K562 (cell line): ENCODE results near the gene YEATS2. TPM values are rescaled to one million over a fixed set of nuclear protein-coding genes. Genes with fewer than 3 reads are reported as not detected.

Experiments
- ATAC-seq: fragments of 200-7000 bp; cut with Tn5 transposase; 3 replicates; pipeline ENCODE4 v1.9.1; 2020; ENCODE audit warnings: moderate library complexity
- BruUV-seq: library from RNA; stranded (reverse); fragments of 400-500 nt; replicated peaks from 2 replicates; lab custom pipeline; 2021; lab: Mats Ljungman, UMichigan
- CTCF ChIA-PET: fragments of 300-600 bp; formaldehyde crosslinking; extraction: SDS; loops from one replicate; lab custom pipeline; 2021; ENCODE audit warnings: low intra/inter-chr PET ratio; lab: Yijun Ruan, JAX
- POLR2A ChIA-PET: fragments of 300-600, 350-650 bp; sonication (Branson Sonifier 250); formaldehyde crosslinking; extraction: SDS; loops from one replicate; lab custom pipeline; 2021; ENCODE audit warnings: antibody characterized with exemption, inconsistent platforms; lab: Yijun Ruan, JAX
- DNase-seq, 4 experiments: peaks; one replicate each; pipeline versions ENCODE4 v3.0.0 to v3.0.0-alpha.2; 2011 to 2018; ENCODE audit warnings: low spot score in 3 of 4, mixed read lengths in 3 of 4; ENCODE audit errors: extremely low read depth in 1 of 4
- FAIRE-seq: peaks from 2 replicates; lab custom pipeline; 2011; peaks lifted over from hg19 to GRCh38; lab: Jason Lieb, UNC
- H2AFZ ChIP-seq: 2 replicates; pipeline ENCODE4 v1.6.0; 2011; ENCODE audit warnings: low read depth, low read length, control low read depth, inconsistent platforms
- H3K27ac ChIP-seq: fragments of 200-600 bp; 3 replicates; pipeline ENCODE4 v1.8.0; 2011; ENCODE audit warnings: low read depth, mild to moderate bottlenecking, control low read depth, inconsistent platforms, low read length, moderate library complexity, mixed read lengths; ENCODE audit errors: extremely low read depth
- H3K27me3 ChIP-seq, 2 experiments: fragments of 300-600 bp in 1 of 2; 2 replicates in 1 of 2; 3 replicates in 1 of 2; pipeline versions ENCODE4 v1.6.0 to v1.8.0; 2011; ENCODE audit warnings: inconsistent platforms in 2 of 2, low read length in 2 of 2, mild to moderate bottlenecking in 1 of 2, mixed read lengths in 1 of 2, moderate library complexity in 1 of 2; ENCODE audit not compliant: control insufficient read depth in 2 of 2, insufficient read depth in 2 of 2
- H3K36me3 ChIP-seq: fragments of 300-600 bp; 3 replicates; pipeline ENCODE4 v1.8.0; 2011; ENCODE audit warnings: mild to moderate bottlenecking, low read length, inconsistent platforms; ENCODE audit not compliant: control insufficient read depth, insufficient read depth
- H3K4me1 ChIP-seq, 2 experiments: fragments of 200-600 bp in 1 of 2; replicated peaks in 1 of 2; 2 replicates in 1 of 2; 3 replicates in 1 of 2; pipeline versions ENCODE4 v1.5.1 to v1.8.0; 2011; ENCODE audit warnings: inconsistent platforms in 2 of 2, low read length in 2 of 2, mild to moderate bottlenecking in 1 of 2, mixed read lengths in 1 of 2, moderate library complexity in 1 of 2; ENCODE audit not compliant: control insufficient read depth in 2 of 2, insufficient read depth in 2 of 2
- H3K4me2 ChIP-seq: 2 replicates; pipeline ENCODE4 v1.6.1; 2011; ENCODE audit warnings: low read length, control low read depth, inconsistent platforms, mixed read lengths; ENCODE audit not compliant: insufficient read depth
- H3K4me3 ChIP-seq: fragments of 200-600 bp; sonication (generic), shearing (Covaris generic); 2 replicates; pipeline ENCODE4 v1.5.1; 2016; ENCODE audit warnings: control low read depth, inconsistent platforms
- H3K79me2 ChIP-seq: fragments of 200-600 bp; 3 replicates; pipeline ENCODE4 v1.8.0; 2011; ENCODE audit warnings: low read length, inconsistent platforms; ENCODE audit not compliant: control insufficient read depth, insufficient read depth
- H3K9ac ChIP-seq, 2 experiments: 2 replicates each; pipeline versions ENCODE4 v1.6.0 to v1.6.1; 2011; ENCODE audit warnings: low read depth in 2 of 2, low read length in 2 of 2, control low read depth in 1 of 2, inconsistent platforms in 1 of 2, mild to moderate bottlenecking in 1 of 2, mixed read lengths in 1 of 2; ENCODE audit not compliant: insufficient read depth in 1 of 2
- H3K9me1 ChIP-seq: one replicate; pipeline ENCODE4 v1.6.0; 2011; ENCODE audit warnings: inconsistent platforms, mild to moderate bottlenecking, low read length, moderate library complexity; ENCODE audit not compliant: control insufficient read depth, insufficient read depth
- H3K9me3 ChIP-seq: replicated peaks from 2 replicates; pipeline ENCODE4 v1.5.1; 2011; ENCODE audit warnings: low read depth, low read length, inconsistent platforms; ENCODE audit not compliant: control insufficient read depth, insufficient read depth
- H4K20me1 ChIP-seq: replicated peaks from 2 replicates; pipeline ENCODE4 v1.6.1; 2011; ENCODE audit warnings: low read length, inconsistent platforms, mixed read lengths; ENCODE audit not compliant: control insufficient read depth, insufficient read depth
- CAMTA2 ChIP-seq: fragments of 250-450 bp; sonication (Bioruptor Pico); conservative IDR thresholded peaks from 2 replicates; pipeline ENCODE4 v1.5.1; 2022
- KAT7 ChIP-seq: sonication (generic); formaldehyde crosslinking; IDR thresholded peaks from 2 replicates; pipeline ENCODE4 v1.8.0; 2022; ENCODE audit warnings: missing genetic modification reagents, mild to moderate bottlenecking, borderline replicate concordance
- MYNN ChIP-seq, 2 experiments: sonication (generic); formaldehyde crosslinking in 1 of 2; IDR thresholded peaks; 2 replicates each; pipeline versions ENCODE4 v1.5.0 to v1.6.1; 2016 to 2020; ENCODE audit warnings: antibody characterized with exemption in 1 of 2, missing genetic modification reagents in 1 of 2
- NUFIP1 ChIP-seq: fragments of 450-650 bp; IDR thresholded peaks from 2 replicates; pipeline ENCODE4 v1.6.1; 2018; ENCODE audit not compliant: partially characterized antibody
- POLR2B ChIP-seq: fragments of 450-650 bp; IDR thresholded peaks from 2 replicates; pipeline ENCODE4 v1.6.1; 2018; ENCODE audit warnings: low read depth; ENCODE audit not compliant: partially characterized antibody
- SMAD2 ChIP-seq: fragments of 150-350 bp; IDR thresholded peaks from 2 replicates; pipeline ENCODE4 v1.6.1; 2014; ENCODE audit warnings: low read depth, mild to moderate bottlenecking, low read length
- ZKSCAN8 ChIP-seq: fragments of 200-800 bp; sonication (Bioruptor generic); IDR thresholded peaks from 2 replicates; pipeline ENCODE4 v1.6.1; 2016; ENCODE audit warnings: missing genetic modification characterization, missing compliant biosample characterization
- ZNF140 ChIP-seq: fragments of 250-450 bp; sonication (Bioruptor Pico); IDR thresholded peaks from 2 replicates; pipeline ENCODE4 v1.8.0; 2021; ENCODE audit warnings: moderate library complexity, mild to moderate bottlenecking, inconsistent platforms
- ZNF354B ChIP-seq: fragments of 250-450 bp; sonication (Bioruptor Pico); IDR thresholded peaks from 2 replicates; pipeline ENCODE4 v1.4.0; 2020
- ZNF699 ChIP-seq: fragments of 250-450 bp; sonication (Bioruptor Pico); IDR thresholded peaks from 2 replicates; pipeline ENCODE4 v1.8.0; 2021; ENCODE audit warnings: mild to moderate bottlenecking, moderate library complexity; ENCODE audit not compliant: insufficient replicate concordance
- WGBS: fragments of 100-300 bp; shearing (Covaris generic); methylation state at CpG from one replicate; pipeline ENCODE4 v1.1.6; 2016; ENCODE audit warnings: low coverage, mixed read lengths; ENCODE audit not compliant: insufficient coverage; ENCODE audit errors: missing lambda C conversion rate; 5-methylcytosine and 5-hydroxymethylcytosine counted together
- in situ Hi-C: fragments of 300-500 bp; cut with MboI; formaldehyde crosslinking; loops from 4 replicates; pipeline ENCODE4 v1.15.0; 2018; ENCODE audit warnings: inconsistent platforms, mixed read lengths
- intact Hi-C: fragments of 100-400 bp; cut with micrococcal nuclease; formaldehyde crosslinking; loops from 2 replicates; pipeline ENCODE4 v1.14.2; 2022
- polyA plus RNA-seq, 8 experiments: library from polyadenylated mRNA; depleted of rRNA in 4 of 8; stranded (reverse) in 5 of 8; unstranded in 3 of 8; fragments of >200 nt; fragmentation: Nextera tagmentation in 2 of 8; fragmentation: Illumina TruSeq in 1 of 8; extraction: Ambion mirVana in 2 of 8; extraction: Trizol in 1 of 8; gene quantifications; 2 replicates each; pipeline versions ENCODE4 v1.2.1 to v1.2.3, GENCODE V29; 2011 to 2014; ENCODE audit warnings: inconsistent platforms in 1 of 8, missing spikeins in 1 of 8
- total RNA-seq, 7 experiments: library from RNA; depleted of rRNA in 6 of 7; stranded (reverse); fragments of >200 nt in 6 of 7; fragmentation: Illumina TruSeq in 2 of 7; extraction: Trizol in 2 of 7; gene quantifications; 2 replicates each; pipeline versions ENCODE4 v1.2.1 to v1.2.3, GENCODE V29; 2011 to 2021; ENCODE audit warnings: low replicate concordance in 1 of 7
- TF ChIP-seq, protein P1 (sequence below): sonication (generic); formaldehyde crosslinking; IDR thresholded peaks from 2 replicates; pipeline ENCODE4 v1.8.0; 2023; ENCODE audit warnings: mild to moderate bottlenecking, missing genetic modification reagents
- TF ChIP-seq, protein P2 (sequence below): fragments of 450-650 bp; IDR thresholded peaks from 2 replicates; pipeline ENCODE4 v1.6.1; 2018; ENCODE audit not compliant: partially characterized antibody

YEATS2 gene
- total and polyA plus RNA-seq, 9 of the 15 experiments (the other 6 are each of a cell fraction or from before 2014, with no cell fraction given) = 1.8 to 35.2 (median 19.0) TPM

DNA sequence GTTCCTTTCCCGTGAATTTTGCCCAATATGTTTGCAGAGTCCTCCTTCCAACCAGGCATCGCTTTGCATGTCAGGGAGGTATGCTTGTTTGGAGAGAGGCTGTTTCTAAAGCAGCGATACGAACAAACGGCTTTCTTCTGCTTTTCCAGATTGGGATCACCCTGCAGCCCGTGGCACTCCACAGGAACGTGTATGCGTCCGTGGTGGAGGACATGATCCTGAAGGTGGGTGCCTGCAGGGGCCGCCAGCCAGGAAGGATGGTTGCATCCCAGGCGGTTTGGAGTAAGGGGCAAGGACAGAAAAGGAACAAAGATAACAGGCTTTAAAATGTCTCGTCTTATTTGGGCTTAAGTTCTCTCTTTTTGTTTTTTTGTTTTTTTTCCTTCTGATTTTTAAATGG is 110.3 kb downstream of the YEATS2 start:
- H3K36me3 ChIP-seq = peaks cover 79% of the 10 kb centered on the region
- no peaks in the 10 kb centered on the region for H3K9me1 ChIP-seq
- intact Hi-C loops = no loop called here
- no peaks in the 10 kb centered on the region for H3K9me3 ChIP-seq
- POLR2A ChIA-PET = no interaction called here
- ATAC-seq = no peak
- TF ChIP-seq ZNF354B (CRISPR knock-in tag) = no peak
- no peak for TF ChIP-seq POLR2B
- TF ChIP-seq NUFIP1 = no peak
- TF ChIP-seq, protein P1, sequence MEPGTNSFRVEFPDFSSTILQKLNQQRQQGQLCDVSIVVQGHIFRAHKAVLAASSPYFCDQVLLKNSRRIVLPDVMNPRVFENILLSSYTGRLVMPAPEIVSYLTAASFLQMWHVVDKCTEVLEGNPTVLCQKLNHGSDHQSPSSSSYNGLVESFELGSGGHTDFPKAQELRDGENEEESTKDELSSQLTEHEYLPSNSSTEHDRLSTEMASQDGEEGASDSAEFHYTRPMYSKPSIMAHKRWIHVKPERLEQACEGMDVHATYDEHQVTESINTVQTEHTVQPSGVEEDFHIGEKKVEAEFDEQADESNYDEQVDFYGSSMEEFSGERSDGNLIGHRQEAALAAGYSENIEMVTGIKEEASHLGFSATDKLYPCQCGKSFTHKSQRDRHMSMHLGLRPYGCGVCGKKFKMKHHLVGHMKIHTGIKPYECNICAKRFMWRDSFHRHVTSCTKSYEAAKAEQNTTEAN = no peak
- no peak for TF ChIP-seq ZNF699 (CRISPR knock-in tag)
- no peak for TF ChIP-seq ZKSCAN8 (CRISPR knock-in tag)
- no peak for TF ChIP-seq MYNN (IDR thresholded peaks at IDR 0.05)
- TF ChIP-seq MYNN (CRISPR knock-in tag; IDR thresholded peaks at IDR 0.05) = no peak
- TF ChIP-seq KAT7 (CRISPR knock-in tag) = no peak
- TF ChIP-seq, protein P2, sequence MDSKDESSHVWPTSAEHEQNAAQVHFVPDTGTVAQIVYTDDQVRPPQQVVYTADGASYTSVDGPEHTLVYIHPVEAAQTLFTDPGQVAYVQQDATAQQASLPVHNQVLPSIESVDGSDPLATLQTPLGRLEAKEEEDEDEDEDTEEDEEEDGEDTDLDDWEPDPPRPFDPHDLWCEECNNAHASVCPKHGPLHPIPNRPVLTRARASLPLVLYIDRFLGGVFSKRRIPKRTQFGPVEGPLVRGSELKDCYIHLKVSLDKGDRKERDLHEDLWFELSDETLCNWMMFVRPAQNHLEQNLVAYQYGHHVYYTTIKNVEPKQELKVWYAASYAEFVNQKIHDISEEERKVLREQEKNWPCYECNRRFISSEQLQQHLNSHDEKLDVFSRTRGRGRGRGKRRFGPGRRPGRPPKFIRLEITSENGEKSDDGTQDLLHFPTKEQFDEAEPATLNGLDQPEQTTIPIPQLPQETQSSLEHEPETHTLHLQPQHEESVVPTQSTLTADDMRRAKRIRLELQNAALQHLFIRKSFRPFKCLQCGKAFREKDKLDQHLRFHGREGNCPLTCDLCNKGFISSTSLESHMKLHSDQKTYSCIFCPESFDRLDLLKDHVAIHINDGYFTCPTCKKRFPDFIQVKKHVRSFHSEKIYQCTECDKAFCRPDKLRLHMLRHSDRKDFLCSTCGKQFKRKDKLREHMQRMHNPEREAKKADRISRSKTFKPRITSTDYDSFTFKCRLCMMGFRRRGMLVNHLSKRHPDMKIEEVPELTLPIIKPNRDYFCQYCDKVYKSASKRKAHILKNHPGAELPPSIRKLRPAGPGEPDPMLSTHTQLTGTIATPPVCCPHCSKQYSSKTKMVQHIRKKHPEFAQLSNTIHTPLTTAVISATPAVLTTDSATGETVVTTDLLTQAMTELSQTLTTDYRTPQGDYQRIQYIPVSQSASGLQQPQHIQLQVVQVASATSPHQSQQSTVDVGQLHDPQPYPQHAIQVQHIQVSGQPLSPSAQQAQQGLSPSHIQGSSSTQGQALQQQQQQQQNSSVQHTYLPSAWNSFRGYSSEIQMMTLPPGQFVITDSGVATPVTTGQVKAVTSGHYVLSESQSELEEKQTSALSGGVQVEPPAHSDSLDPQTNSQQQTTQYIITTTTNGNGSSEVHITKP = no peak
- TF ChIP-seq ZNF140 (CRISPR knock-in tag) = no peak
- TF ChIP-seq SMAD2 = no peak
- TF ChIP-seq CAMTA2 (CRISPR knock-in tag) = no peak
- TF ChIP-seq, all 486 proteins: peak for 0
- BruUV-seq = no TSS peak
- Histone ChIP-seq H3K9ac (no peak overlapping the region), H2AFZ (no peak overlapping the region), H3K4me3 (no peak overlapping the region), H3K27me3 (no peaks in the 10 kb centered on the region), H3K4me2 (no peak overlapping the region), H4K20me1 (no peaks in the 10 kb centered on the region; the same call in 1 of the 2 replicates), H3K79me2 (no peaks in the 10 kb centered on the region), H3K4me1 (no peaks in the 10 kb centered on the region), H3K27ac (no peak overlapping the region)
- CTCF ChIA-PET = no interaction called here
- 89% methylated on average over 12 of the region's 12 CpGs for WGBS
- in situ Hi-C loops = no loop called here
- DNase-seq (no peak), FAIRE-seq (no peak)
